VCaP (cell line): ENCODE measurements around the gene SLC39A5.

ENCODE experiments used
- H3K27ac ChIP-seq: fragments of 450-650 bp; 2 replicates; pipeline ENCODE4 v1.5.1; 2017
- TF ChIP-seq, protein P1 (sequence below): fragments of 450-650 bp; conservative IDR thresholded peaks from 2 replicates; pipeline ENCODE4 v1.5.1; 2017; ENCODE audit warnings: mild to moderate bottlenecking, moderate library complexity

SLC39A5 gene

DNA sequence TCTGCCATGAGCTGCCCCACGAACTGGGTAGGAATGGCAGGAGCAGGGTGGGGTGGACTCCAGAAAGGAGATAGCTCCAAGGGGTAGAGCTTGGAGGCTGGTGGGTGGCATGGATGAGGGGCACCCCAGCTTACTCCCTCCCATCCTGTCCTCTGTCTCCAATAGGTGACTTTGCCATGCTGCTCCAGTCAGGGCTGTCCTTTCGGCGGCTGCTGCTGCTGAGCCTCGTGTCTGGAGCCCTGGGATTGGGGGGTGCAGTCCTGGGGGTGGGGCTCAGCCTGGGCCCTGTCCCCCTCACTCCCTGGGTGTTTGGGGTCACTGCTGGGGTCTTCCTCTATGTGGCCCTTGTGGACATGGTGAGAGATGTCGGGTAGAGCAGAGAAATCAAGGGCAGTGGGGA, 7.1 kb downstream of the SLC39A5 start:
- TF ChIP-seq, protein P1, sequence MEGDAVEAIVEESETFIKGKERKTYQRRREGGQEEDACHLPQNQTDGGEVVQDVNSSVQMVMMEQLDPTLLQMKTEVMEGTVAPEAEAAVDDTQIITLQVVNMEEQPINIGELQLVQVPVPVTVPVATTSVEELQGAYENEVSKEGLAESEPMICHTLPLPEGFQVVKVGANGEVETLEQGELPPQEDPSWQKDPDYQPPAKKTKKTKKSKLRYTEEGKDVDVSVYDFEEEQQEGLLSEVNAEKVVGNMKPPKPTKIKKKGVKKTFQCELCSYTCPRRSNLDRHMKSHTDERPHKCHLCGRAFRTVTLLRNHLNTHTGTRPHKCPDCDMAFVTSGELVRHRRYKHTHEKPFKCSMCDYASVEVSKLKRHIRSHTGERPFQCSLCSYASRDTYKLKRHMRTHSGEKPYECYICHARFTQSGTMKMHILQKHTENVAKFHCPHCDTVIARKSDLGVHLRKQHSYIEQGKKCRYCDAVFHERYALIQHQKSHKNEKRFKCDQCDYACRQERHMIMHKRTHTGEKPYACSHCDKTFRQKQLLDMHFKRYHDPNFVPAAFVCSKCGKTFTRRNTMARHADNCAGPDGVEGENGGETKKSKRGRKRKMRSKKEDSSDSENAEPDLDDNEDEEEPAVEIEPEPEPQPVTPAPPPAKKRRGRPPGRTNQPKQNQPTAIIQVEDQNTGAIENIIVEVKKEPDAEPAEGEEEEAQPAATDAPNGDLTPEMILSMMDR = no peak
- no peak overlapping the region for H3K27ac ChIP-seq

DNA sequence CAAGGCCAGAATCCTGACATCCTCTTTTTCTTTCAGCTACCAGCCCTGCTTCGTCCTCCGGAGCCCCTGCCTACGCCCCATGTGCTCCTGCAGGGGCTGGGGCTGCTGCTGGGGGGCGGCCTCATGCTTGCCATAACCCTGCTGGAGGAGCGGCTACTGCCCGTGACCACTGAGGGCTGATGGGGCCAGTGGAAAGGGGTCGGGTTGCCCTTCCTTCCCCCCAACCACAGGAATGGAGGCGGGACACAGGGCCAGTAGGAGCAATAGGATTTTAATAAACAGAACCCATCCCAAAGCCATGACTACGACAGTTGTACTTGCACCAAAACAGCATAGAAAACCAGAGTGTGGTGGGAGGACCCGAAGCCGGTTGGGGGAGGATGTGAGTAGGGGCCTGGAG, 7.7 kb downstream of the SLC39A5 start:
- no peak overlapping the region for H3K27ac ChIP-seq
- TF ChIP-seq, protein P1 = no peak

DNA sequence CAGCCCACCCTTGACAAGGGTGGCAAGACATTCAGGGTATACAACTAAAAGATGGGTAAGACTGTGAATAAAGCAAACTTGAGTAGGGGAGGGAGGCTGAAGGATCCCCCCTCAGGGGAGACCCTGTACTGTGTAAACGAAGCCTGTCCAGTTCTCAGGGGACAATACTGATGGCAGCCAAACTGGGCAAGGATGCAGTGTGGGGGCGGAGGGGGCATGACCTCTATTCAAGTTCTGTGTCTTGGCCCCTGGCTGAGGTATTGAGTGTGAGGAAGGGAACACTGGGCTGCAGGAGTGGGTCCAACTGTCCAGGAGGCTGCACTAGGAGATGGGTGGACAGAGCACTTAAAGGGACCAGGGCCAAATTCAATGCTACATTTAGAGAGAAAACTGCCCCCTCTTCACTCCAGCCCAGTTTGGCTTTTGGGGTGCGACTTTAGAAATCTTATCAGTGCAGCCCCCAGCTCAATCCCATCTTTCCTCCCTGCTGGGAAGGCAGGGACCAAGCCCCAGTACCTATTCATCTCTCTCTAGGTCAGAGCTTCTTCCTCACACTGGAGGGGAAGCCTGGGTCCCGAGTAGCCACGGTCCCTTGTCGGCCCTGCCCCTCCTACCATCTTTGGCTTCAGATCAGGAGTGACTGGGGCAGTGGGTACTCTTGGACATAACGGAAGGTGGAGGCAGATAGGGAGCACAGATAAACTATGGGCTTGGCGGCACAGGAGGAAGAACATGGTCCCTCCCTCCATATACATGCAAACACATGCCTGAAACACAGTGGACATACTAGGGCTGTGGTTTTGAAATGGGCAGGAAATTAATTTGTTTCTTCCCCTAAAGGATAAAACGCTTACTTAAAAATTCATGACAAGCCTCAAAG, 11.8 kb downstream of the SLC39A5 start:
- H3K27ac ChIP-seq = no peak overlapping the region
- TF ChIP-seq, protein P1 = no peak

DNA sequence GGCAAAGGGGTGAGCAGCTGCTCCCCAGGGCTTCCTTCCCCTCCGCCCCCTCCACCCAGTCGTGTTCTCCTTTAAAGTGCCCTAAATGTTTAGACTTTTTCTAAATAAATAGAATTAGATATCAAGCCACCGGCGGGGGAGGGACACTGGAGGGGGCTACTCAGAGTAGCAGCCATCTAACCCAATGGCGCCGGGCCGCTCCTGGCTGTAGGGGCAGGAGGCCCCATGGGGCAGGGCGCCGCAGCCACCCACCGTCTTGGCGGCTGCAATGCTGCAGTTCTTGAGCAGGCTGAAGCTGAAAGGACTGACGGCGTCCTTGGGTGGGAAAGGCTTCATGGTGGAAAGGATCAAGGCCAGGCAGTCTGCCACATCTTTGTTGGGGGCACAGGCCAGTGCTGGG, 13.1 kb downstream of the SLC39A5 start:
- H3K27ac ChIP-seq = no peak overlapping the region
- TF ChIP-seq, protein P1 = no peak

DNA sequence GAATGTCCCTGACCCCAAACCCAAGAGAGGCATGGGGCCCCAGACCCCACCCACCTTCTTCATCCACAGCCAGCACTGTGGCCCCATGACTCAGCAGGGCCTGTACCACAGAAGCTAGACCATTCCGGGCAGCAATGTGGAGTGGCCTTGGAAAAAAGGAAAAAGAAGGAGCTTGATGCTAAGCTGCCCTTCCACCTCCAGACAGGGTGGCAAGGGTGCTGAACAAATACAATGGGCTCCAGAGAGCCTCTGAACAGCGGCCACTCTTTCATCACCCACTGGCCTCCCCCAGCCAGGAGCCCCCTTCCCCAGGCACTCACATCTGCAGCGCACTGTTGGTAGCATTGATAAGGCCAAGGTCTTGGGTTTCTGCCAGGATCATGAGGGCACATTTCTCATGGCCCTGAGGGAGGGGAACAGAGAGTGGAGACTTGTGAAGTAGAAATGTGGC, 13.9 kb downstream of the SLC39A5 start:
- TF ChIP-seq, protein P1 = no peak
- no peak overlapping the region for H3K27ac ChIP-seq

DNA sequence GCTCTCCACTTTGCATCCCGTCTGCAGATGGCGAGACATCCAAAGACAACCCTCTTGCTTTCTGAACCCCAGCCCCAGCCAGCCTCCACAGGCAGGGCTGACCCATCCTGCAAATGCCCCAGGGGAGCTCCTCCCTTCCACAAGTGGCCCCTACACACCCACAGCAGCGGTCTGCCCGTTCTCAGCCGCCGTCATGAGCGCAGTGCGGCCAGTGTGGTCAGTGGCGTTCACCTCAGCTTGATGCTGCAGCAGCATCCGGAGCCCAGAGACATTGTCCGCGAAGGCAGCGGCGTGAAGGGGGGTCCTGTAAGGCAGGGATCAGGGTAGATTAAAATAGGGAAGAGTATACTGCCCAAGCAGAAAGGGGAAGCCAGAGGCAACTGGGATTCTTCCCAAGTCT, 14.6 kb downstream of the SLC39A5 start:
- no peak overlapping the region for H3K27ac ChIP-seq
- TF ChIP-seq, protein P1 = no peak

DNA sequence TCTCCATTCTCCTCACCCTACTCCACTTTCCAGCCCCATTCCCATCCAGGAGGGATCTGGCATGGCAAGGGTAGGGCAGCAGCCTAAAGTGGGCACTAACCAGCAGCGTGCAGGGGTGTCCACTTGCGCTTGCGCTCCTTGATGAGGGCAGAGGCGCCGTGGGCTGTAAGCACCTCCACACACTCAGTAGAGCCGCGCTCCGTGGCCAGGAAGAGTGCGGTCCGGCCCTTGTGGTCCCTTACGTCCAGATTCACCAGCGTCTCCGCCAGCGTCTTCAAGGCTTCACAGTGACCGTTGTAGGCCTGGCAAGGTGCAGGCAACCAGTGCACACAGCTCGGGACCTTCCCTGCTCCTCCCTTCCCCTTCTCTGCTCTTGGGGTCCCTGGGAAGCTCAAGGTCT, 18.1 kb downstream of the SLC39A5 start:
- H3K27ac ChIP-seq = no peak overlapping the region
- TF ChIP-seq, protein P1 = no peak
